Coronary artery (tissue), 2 donors: ENCODE measurements around the gene RABGAP1.

Experiments used
- DNase-seq: peaks from one replicate; pipeline ENCODE4 v3.0.0-alpha.2; 2017; ENCODE audit warnings: low spot score
- H3K27ac ChIP-seq, 2 donors: fragments of 200-600 bp; sonication (generic); one replicate each; pipeline ENCODE4 v1.5.1; 2016 to 2019
- H3K4me3 ChIP-seq: fragments of 200-600 bp; sonication (generic); 2 replicates; pipeline ENCODE4 v1.5.1; 2016; ENCODE audit warnings: mild to moderate bottlenecking, moderate library complexity
- CTCF ChIP-seq: fragments of 200-600 bp; sonication (generic); IDR thresholded peaks from one replicate; pipeline ENCODE4 v1.5.1; 2019; ENCODE audit warnings: antibody characterized with exemption

The RABGAP1 gene

GRCh38 chr9:123085916-123086315 lies 145.1 kb downstream of the RABGAP1 start:
- H3K4me3 ChIP-seq: no peak overlapping the region
- TF ChIP-seq CTCF: no peak

GRCh38 chr9:123087359-123087888 lies 146.6 kb downstream of the RABGAP1 start:
- DNase-seq: no peak
- no peak for TF ChIP-seq CTCF
- Histone ChIP-seq H3K4me3 (no peak overlapping the region), H3K27ac (no peak overlapping the region)

More at GRCh38 chr9:123085916-123086315, 145.1 kb downstream of the RABGAP1 start:
- H3K27ac ChIP-seq: peak overlapping the region in 1 of 2 donors; percentile 13
- no peak for DNase-seq

GRCh38 chr9:123089040-123089439 lies 148.2 kb downstream of the RABGAP1 start:
- DNase-seq: no peak
- Histone ChIP-seq H3K4me3 (no peak overlapping the region), H3K27ac (no peak overlapping the region)
- TF ChIP-seq CTCF: no peak

GRCh38 chr9:123089790-123090189 lies 149.0 kb downstream of the RABGAP1 start:
- no peak overlapping the region for H3K4me3 ChIP-seq
- peak overlapping the region in 1 of 2 donors; percentile 33 for H3K27ac ChIP-seq
- DNase-seq: no peak
- TF ChIP-seq CTCF: no peak

GRCh38 chr9:123090198-123090896 lies 149.5 kb downstream of the RABGAP1 start:
- no peak for DNase-seq
- no peak overlapping the region for H3K4me3 ChIP-seq
- no peak for TF ChIP-seq CTCF
- peak overlapping the region in 1 of 2 donors; percentile 33 for H3K27ac ChIP-seq

GRCh38 chr9:123090956-123091355 lies 150.1 kb downstream of the RABGAP1 start:
- no peak for DNase-seq
- H3K27ac ChIP-seq: no peak overlapping the region
- no peak overlapping the region for H3K4me3 ChIP-seq
- no peak for TF ChIP-seq CTCF

GRCh38 chr9:123091459-123091858 lies 150.6 kb downstream of the RABGAP1 start:
- no peak for DNase-seq
- H3K27ac ChIP-seq: no peak overlapping the region
- no peak for TF ChIP-seq CTCF
- H3K4me3 ChIP-seq: no peak overlapping the region
